Stimulated activated CD8-positive, alpha-beta memory T cell treated with anti-CD3 and anti-CD28 coated beads, Interleukin-12 subunit alpha, Interleukin-12 subunit beta, amount 100 ng/mL, for 24 hours (primary cell): ENCODE results near the gene RAB11FIP4.

ENCODE experiments used
- DNase-seq: peaks from one replicate; pipeline ENCODE4 v3.0.0-alpha.2; 2020; ENCODE audit errors: extremely low read depth

Gene RAB11FIP4

GRCh38 chr17:31457391-31458234, 66.1 kb downstream of the RAB11FIP4 start:
- DNase-seq = no peak

DNA sequence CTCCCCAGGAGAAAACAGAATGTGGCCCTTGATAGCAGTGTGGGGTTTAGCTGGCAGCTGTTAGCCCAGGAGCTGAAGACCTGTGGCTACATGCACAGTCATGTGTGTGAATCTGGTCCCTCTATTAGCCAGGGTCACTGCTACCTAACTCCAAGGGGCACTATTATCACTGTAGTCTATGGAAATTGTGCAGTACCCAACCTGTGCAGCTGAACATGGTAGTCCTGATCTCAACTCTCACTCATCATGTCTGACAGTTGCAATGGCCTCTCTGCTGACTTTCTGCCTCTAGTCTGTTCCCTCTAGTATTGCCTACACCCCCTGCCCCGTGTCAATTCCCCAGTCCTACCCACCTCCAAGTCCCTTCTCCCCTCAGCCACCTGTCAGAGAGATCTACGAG, 67.4 kb downstream of the RAB11FIP4 start:
- no peak for DNase-seq

- DNase-seq = no peak
Measured at GRCh38 chr17:31459716-31460115, 68.2 kb downstream of the RAB11FIP4 start.

- DNase-seq = no peak
Measured at GRCh38 chr17:31460226-31460721, 68.8 kb downstream of the RAB11FIP4 start.

- DNase-seq = no peak
Measured at GRCh38 chr17:31461227-31461810, 69.8 kb downstream of the RAB11FIP4 start.

DNA sequence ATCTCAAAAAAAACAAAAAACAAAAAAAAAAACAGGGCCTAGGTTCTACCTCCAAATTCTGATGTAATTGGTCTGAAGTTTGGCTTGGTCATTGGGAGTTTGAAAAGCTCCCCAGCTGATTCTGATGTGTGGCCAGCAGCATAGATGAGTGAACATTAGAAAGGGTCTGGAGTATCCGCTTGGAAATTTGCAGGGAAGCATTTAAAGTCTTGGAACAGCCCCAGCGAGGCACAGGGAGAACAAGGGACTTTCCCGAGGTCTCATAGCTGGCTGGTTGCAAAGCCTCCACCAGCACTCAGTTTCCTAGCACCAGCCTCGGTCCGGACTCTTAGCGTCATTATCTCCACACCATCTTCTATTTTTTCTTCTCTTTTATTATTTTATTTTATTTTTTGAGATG, 70.8 kb downstream of the RAB11FIP4 start:
- DNase-seq = no peak

DNA sequence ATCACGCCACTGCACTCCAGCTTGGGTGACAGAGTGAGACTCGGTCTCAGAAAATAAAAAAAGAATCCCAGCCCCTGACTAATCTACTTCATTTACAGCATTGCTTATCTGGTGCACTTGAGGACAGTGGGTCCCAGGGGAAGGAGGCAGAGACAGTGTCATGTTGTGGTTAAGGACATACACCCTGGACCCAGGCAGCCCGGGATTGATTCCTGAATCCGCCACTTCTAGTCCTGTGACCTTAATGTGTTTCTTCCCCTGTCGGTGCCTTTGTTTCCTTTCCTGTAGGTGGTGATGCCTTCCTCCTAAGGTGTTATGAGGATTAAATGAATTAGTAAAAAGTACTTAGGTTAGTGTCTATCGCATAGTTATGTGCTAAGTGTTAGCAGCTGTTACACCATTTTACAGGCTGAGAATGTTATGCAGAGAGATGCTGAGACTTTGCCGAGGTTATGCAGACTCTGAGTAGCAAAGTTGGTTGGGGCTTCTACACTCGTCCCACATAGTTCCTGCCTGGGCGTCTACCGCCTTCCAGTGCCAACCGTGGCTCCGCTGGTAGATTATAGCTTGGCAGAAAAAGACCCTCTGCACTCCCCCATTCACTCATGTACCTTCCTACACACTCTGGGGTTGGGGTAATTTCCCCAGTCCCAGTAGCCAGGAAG, 74.8 kb downstream of the RAB11FIP4 start:
- no peak for DNase-seq

DNA sequence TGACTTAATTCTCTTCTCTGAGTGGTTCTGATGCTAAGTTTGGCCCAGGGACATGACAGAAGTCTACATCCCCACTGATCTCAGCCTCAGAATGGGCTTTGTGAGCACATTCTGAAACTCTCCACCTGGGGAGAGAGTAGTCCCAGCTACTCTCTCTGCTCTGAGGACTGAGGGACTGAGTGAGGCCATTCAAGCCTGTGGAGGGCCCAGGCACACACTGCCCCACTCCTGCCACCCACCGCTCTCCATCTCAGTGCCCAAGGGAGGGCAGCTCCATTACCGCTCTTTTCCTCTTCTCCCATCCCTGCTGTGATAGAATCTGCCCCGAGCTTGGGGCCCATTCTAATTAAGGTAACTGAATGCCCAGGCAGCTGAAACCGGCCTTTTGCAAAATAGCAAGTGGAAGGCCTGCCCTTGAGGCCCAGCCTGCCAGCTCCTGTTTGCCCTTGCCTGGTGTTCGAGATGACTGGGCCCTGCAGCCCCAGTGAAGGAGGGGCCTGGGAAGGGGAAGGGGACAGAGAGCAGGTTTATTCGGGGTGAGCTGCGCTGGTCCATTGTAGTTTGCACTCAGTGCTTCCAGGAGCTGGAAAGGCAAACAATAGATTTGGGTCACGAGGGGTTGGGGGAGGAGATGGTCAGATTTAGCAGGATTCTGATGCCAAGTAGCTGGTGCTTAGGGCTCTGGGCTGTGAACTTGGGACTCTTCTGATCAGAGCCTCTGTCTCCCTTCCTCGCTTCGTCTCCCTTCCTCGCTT, 76.2 kb downstream of the RAB11FIP4 start:
- DNase-seq = no peak

DNA sequence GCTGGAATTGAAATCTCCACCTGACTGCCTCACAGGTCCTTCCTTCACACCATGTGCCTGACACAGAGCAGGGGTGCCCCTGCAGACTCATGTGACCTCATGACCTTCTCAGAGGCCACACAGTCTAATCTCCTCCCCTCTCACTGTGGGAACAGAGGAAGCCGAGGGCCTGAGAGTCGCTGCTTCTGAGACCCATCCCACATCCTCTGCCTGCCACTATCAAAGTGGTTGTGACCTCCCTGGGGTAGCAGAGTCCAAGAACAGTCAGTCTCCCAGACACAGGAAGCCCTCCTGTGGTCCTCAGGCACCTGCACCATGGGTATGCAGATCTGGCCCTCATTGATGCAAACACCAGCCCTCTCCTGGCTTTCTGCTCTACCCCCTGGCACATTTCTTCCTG, 78.5 kb downstream of the RAB11FIP4 start:
- no peak for DNase-seq

- DNase-seq = no peak
Measured at GRCh38 chr17:31470592-31470991, 79.1 kb downstream of the RAB11FIP4 start.

GRCh38 chr17:31472137-31472536, 80.7 kb downstream of the RAB11FIP4 start:
- no peak for DNase-seq

- no peak for DNase-seq
Measured at GRCh38 chr17:31475378-31476162, 84.1 kb downstream of the RAB11FIP4 start.

DNA sequence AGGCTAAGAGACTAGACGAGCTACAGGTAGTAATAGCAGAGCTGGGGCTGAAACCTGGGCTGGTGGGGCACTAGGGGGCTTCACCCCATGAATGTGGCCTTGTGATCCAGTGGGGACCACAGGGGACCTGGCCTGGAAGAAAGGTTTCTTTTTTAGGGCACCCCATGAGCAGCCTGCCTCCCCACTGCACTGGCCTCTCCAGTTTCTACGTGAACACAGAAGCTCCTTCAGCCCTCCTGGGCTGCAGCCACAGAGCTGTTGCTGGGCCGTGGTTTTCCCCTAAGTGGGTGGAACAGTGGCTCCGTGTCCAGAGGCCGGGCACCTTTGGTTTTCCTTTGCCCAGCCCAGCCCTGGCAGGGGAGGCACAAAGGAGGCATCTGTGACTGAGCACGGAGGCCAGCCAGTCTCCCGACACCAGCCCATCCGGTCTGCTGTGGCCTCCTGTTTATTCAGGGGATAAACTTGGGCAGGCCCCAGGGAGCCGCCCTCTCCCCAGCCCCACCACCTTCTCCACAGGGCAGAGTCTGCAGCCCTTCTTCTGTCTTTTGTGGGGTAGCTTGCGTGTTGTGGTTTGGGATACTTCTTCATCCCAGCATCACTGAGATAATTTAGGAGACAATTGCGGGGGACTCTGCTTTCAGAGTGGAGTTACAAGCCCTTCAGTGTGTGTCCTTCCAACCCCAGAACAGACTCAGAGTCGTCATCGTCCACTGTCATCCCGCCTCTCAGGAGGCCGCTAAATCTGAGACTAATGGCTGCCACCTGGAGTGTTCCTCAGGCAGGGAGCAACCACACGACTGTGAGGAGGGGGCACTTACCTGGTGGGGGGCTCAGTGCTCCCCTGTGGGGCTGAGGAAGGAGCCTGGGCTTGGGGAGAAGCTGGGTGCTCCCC, 85.3 kb downstream of the RAB11FIP4 start:
- DNase-seq = no peak

DNA sequence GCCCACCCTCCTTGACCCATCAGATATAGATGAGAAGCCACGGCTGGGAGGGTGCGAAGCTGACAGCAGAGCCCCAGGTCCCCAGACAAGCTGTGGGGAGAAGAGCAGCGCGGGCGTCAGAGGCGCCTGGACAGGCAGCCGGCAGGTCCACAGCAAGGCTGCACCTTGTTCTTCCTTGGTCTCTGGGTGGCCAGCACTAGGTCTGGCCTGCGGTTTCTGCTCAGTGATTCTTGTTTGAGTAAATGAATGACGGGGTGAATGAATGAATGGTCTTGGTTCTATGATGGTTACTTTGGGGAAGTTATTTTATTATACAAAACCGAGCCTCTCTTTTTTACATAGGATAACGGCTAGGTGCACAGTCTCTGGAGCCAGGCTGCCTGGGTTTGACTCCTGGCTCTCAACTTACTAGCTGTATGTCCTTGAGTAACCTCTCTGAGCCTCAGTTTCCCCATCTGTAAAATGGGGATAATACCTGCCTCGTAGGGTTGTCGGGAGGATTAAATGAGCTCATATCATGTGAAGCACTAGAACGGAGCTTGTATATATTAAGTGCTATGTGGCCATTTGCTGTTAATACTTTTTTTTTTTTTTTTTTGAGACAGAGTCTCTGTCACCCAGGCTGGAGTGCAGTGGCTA, 86.1 kb downstream of the RAB11FIP4 start:
- DNase-seq = no peak

GRCh38 chr17:31479062-31479408, 87.6 kb downstream of the RAB11FIP4 start:
- DNase-seq = no peak

GRCh38 chr17:31479524-31479923, 88.0 kb downstream of the RAB11FIP4 start:
- no peak for DNase-seq

DNA sequence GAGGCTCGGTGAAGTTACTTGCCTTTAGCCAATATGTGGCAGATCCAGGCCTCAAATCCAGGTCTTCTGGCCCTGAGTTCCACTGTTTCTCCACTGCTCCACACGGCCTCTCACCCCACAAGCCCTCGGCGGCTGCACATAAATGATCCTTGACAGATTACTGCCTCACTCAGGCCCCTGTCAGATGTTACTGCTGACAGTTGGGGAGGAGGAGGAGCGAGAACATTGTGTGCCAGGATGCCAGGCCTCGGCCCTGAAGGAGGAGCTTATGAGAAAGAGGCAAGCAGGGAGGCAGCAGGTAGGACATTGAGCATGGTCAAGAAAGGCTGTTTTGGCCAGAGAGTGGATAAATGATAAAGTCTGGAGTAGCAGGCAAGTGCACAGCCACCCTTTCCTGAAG, 88.6 kb downstream of the RAB11FIP4 start:
- DNase-seq = no peak

DNA sequence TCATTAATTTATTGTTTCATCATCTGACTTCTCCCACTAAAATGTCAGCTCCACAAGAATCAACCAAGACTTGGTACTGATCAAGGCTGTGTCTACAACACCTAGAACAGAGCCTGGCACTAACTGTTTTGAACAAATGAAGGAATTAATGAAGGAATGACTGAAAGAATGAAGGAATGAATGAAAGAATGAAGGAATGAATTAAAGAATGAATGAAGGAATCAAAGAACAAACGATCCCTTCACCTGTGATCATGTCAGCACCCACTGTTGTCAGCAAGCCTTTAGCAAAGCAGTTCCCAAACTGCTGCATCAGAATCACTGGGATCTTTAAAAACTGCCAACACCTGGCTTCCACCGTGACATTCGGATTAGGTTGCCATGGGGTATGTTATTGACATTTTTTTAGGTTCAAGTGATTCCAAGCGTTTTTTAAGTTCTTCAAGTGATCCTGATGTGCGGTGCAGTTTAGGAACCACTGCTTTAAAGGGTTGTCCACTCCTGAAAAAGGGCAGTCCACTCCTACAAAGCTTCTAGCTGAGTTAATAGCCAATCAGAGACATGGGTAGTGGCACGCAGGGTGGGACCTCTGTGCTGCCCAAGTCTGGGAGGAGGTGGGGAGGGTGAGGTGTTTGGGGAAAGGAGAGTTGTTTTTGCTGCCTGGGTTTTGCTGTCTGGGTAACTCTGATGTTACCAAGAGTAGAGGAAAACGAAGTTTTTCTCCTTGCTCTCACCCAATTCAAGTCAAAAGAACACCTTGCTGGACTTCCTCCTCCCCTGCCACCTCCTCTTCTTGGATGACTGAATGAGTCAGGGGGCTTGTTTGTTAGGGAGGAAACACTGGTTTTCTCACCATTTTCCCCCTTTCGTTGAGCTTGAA, 89.7 kb downstream of the RAB11FIP4 start:
- no peak for DNase-seq

DNA sequence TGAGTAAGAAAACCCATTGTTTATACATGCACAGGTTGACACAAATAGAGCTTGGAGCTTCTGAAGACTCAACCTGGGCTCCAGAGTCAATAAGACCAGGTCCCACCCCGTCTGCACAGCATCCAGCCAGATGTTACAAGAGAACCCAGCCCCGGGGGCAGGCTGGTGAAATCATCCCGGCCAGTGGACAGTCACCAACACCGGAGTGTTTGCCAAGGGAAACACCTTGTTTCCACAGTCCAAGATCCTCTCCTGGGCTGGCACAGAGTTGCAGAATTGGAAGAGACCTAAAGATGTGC, 90.3 kb downstream of the RAB11FIP4 start:
- no peak for DNase-seq
